Panc1 (cell line): ENCODE data around the gene PTPRH. TPM values are rescaled to one million over a fixed set of nuclear protein-coding genes. Genes with fewer than 3 reads are reported as not detected.
"Not testable (repeated sequence)": the region's sequence is repeated elsewhere in the genome, so short reads cannot be mapped to it uniquely, and the experiment has no call there.

Source experiments
- ATAC-seq: fragments of 200-7000 bp; cut with Tn5 transposase; 2 replicates; pipeline ENCODE4 v1.9.1; 2020; ENCODE audit warnings: mild to moderate bottlenecking, moderate library complexity
- BruUV-seq: library from RNA; stranded (reverse); fragments of 400-500 nt; replicated peaks from 2 replicates; lab custom pipeline; 2021; lab: Mats Ljungman, UMichigan
- CTCF ChIA-PET: fragments of 300-600 bp; sonication (Branson Sonifier 250); formaldehyde crosslinking; loops from one replicate; lab custom pipeline; 2022; ENCODE audit warnings: antibody characterized with exemption; lab: Charles Lee
- POLR2A ChIA-PET: fragments of 300-600 bp; sonication (Branson Sonifier 250); formaldehyde crosslinking; loops from one replicate; lab custom pipeline; 2022; ENCODE audit warnings: antibody characterized with exemption; lab: Charles Lee
- DNase-seq: peaks from one replicate; pipeline ENCODE4 v3.0.0-alpha.2; 2010; ENCODE audit warnings: low read depth, low spot score
- H3K27ac ChIP-seq: 2 replicates; pipeline ENCODE4 v1.5.1; 2011; ENCODE audit warnings: mild to moderate bottlenecking, low read length, inconsistent platforms
- H3K27me3 ChIP-seq: fragments of 200-500 bp; sonication (Bioruptor generic); 2 replicates; pipeline ENCODE4 v1.6.0; 2014; ENCODE audit warnings: low read length, inconsistent platforms; ENCODE audit not compliant: control insufficient read depth, insufficient read depth
- H3K36me3 ChIP-seq: fragments of 200-500 bp; sonication (Bioruptor generic); 2 replicates; pipeline ENCODE4 v1.5.1; 2014; ENCODE audit warnings: inconsistent platforms, mild to moderate bottlenecking, low read length, moderate library complexity; ENCODE audit not compliant: control insufficient read depth, insufficient read depth
- H3K4me1 ChIP-seq: 2 replicates; pipeline ENCODE4 v1.5.1; 2011; ENCODE audit warnings: inconsistent platforms, mild to moderate bottlenecking, low read length, moderate library complexity; ENCODE audit not compliant: control insufficient read depth, insufficient read depth
- H3K4me3 ChIP-seq, 2 experiments: 2 replicates each; pipeline ENCODE4 v1.5.1; 2011 to 2012; ENCODE audit warnings: low read depth in 2 of 2, low read length in 2 of 2, mild to moderate bottlenecking in 2 of 2, inconsistent platforms in 1 of 2, moderate library complexity in 1 of 2
- H3K9me3 ChIP-seq: fragments of 200-500 bp; sonication (Bioruptor generic); 2 replicates; pipeline ENCODE4 v1.5.1; 2014; ENCODE audit warnings: low read depth, mild to moderate bottlenecking, inconsistent platforms, low read length, moderate library complexity; ENCODE audit not compliant: control insufficient read depth, insufficient read depth
- POLR2AphosphoS5 ChIP-seq: IDR thresholded peaks from 2 replicates; pipeline ENCODE4 v1.6.1; 2012; ENCODE audit warnings: mild to moderate bottlenecking, low read depth, low read length, moderate library complexity
- SIN3A ChIP-seq: IDR thresholded peaks from 2 replicates; pipeline ENCODE4 v1.6.1; 2012; ENCODE audit warnings: low read depth, mild to moderate bottlenecking, low read length, moderate library complexity, borderline replicate concordance; ENCODE audit not compliant: insufficient read depth
- TCF7L2 ChIP-seq: IDR thresholded peaks from 2 replicates; pipeline ENCODE4 v1.6.1; 2011; ENCODE audit warnings: mild to moderate bottlenecking, low read depth, low read length, inconsistent platforms
- in situ Hi-C: cut with HindIII; loops from 2 replicates; pipeline ENCODE4 v1.10.0; 2016; ENCODE audit warnings: low sequenced_read_pairs, low pct_unique_long_range_greater_than_20kb
- intact Hi-C: fragments of 100-400 bp; cut with micrococcal nuclease; formaldehyde crosslinking; loops from one replicate; pipeline ENCODE4 v1.10.0; 2022; ENCODE audit not compliant: unreplicated experiment
- total RNA-seq: library from RNA; stranded (reverse); gene quantifications from one replicate; pipeline ENCODE4 v1.2.1, GENCODE V29; 2021; ENCODE audit not compliant: unreplicated experiment
- TF ChIP-seq, protein P1 (sequence below), 2 experiments: IDR thresholded peaks; 2 replicates each; pipeline ENCODE4 v1.6.1; 2011 to 2012; ENCODE audit warnings: low read depth in 2 of 2, control low read depth in 1 of 2, low read length in 1 of 2, mild to moderate bottlenecking in 1 of 2, moderate library complexity in 1 of 2; ENCODE audit not compliant: insufficient read depth in 1 of 2
- TF ChIP-seq, protein P2 (sequence below): fragments of 450-650 bp; IDR thresholded peaks from 2 replicates; pipeline ENCODE4 v1.5.1; 2017; ENCODE audit warnings: mild to moderate bottlenecking

Gene PTPRH
- total RNA-seq, 1 experiment from 2014 or later = 42.8 TPM

GRCh38 chr19:55156202-55157063 lies 52.9 kb downstream of the PTPRH start:
- no peaks in the 10 kb centered on the region for H3K9me3 ChIP-seq
- in situ Hi-C loops (no loop called here), intact Hi-C loops (no loop called here)
- DNase-seq = peak; percentile 54
- peak overlapping the region; percentile 55 to 71 for H3K4me3 ChIP-seq
- CTCF ChIA-PET = interaction anchor here (0.6 to 1.3 kb wide), 7 partner anchors 10 to 1243 kb away, joined by 3 to 6 read pairs (median 5); no protein-coding TSS in a partner anchor
- ATAC-seq = peak; percentile 85
- peak overlapping the region; percentile 62 for H3K27ac ChIP-seq
- TF ChIP-seq, protein P1, sequence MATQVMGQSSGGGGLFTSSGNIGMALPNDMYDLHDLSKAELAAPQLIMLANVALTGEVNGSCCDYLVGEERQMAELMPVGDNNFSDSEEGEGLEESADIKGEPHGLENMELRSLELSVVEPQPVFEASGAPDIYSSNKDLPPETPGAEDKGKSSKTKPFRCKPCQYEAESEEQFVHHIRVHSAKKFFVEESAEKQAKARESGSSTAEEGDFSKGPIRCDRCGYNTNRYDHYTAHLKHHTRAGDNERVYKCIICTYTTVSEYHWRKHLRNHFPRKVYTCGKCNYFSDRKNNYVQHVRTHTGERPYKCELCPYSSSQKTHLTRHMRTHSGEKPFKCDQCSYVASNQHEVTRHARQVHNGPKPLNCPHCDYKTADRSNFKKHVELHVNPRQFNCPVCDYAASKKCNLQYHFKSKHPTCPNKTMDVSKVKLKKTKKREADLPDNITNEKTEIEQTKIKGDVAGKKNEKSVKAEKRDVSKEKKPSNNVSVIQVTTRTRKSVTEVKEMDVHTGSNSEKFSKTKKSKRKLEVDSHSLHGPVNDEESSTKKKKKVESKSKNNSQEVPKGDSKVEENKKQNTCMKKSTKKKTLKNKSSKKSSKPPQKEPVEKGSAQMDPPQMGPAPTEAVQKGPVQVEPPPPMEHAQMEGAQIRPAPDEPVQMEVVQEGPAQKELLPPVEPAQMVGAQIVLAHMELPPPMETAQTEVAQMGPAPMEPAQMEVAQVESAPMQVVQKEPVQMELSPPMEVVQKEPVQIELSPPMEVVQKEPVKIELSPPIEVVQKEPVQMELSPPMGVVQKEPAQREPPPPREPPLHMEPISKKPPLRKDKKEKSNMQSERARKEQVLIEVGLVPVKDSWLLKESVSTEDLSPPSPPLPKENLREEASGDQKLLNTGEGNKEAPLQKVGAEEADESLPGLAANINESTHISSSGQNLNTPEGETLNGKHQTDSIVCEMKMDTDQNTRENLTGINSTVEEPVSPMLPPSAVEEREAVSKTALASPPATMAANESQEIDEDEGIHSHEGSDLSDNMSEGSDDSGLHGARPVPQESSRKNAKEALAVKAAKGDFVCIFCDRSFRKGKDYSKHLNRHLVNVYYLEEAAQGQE (IDR thresholded peaks at IDR 0.05; ENCODE audit: insufficient read depth in 1 of 2, low read depth in 2 of 2, low read length in 1 of 2) = no peak
- TF ChIP-seq, protein P2, sequence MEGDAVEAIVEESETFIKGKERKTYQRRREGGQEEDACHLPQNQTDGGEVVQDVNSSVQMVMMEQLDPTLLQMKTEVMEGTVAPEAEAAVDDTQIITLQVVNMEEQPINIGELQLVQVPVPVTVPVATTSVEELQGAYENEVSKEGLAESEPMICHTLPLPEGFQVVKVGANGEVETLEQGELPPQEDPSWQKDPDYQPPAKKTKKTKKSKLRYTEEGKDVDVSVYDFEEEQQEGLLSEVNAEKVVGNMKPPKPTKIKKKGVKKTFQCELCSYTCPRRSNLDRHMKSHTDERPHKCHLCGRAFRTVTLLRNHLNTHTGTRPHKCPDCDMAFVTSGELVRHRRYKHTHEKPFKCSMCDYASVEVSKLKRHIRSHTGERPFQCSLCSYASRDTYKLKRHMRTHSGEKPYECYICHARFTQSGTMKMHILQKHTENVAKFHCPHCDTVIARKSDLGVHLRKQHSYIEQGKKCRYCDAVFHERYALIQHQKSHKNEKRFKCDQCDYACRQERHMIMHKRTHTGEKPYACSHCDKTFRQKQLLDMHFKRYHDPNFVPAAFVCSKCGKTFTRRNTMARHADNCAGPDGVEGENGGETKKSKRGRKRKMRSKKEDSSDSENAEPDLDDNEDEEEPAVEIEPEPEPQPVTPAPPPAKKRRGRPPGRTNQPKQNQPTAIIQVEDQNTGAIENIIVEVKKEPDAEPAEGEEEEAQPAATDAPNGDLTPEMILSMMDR = no peak
- no peak for TF ChIP-seq TCF7L2
- TF ChIP-seq POLR2AphosphoS5 = no peak
- TF ChIP-seq SIN3A = no peak
- H3K4me1 ChIP-seq = peaks cover 8% of the 10 kb centered on the region; the same call in 1 of the 2 replicates
- no peaks in the 10 kb centered on the region for H3K27me3 ChIP-seq
- no peaks in the 10 kb centered on the region for H3K36me3 ChIP-seq
- no TSS peak for BruUV-seq
- POLR2A ChIA-PET = interaction anchor here (0.5 to 0.6 kb wide), 6 partner anchors 9 to 327 kb away, joined by 3 to 6 read pairs (median 3); no protein-coding TSS in a partner anchor

DNA sequence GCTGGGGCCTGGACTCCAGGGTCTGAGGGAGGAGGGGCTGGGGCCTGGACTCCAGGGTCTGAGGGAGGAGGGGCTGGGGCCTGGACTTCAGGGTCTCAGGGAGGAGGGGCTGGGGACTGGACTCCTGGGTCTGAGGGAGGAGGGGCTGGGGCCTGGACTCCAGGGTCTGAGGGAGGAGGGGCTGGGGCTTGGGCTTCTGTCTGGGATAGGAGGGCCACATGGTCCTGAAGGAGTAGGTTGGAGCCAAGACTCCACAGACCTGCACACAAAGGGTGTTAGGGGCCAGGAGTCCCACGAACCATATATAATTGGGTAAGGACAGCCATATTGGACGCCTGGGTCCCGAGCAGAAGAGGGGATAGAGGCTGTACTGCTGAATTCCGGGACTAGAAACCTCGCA lies 53.5 kb downstream of the PTPRH start:
- ATAC-seq, H3K27me3 ChIP-seq, in situ Hi-C loops, H3K9me3 ChIP-seq, BruUV-seq, DNase-seq, intact Hi-C loops, H3K4me1 ChIP-seq, H3K36me3 ChIP-seq: not testable (repeated sequence)
- POLR2A ChIA-PET = interaction anchor here (0.6 kb wide), 2 partner anchors 12 to 183 kb away, joined by 3 to 4 read pairs; no protein-coding TSS in a partner anchor
- CTCF ChIA-PET = interaction anchor here (0.6 to 1.3 kb wide), 4 partner anchors 10 to 1242 kb away, joined by 3 to 5 read pairs (median 4); no protein-coding TSS in a partner anchor
- Histone ChIP-seq H3K4me3 (peak overlapping the region; percentile 55 to 71), H3K27ac (peak overlapping the region; percentile 62)
